ENCODE measurements around the gene USP25.

The USP25 gene

GRCh38 chr21:15742052-15742670 is 12.4 kb downstream of the USP25 start:
- no peaks in the 10 kb centered on the region for H3K27me3 Mint-ChIP-seq (ENCODE audit: low read depth)
- peaks cover 32% of the 10 kb centered on the region for H3K4me1 Mint-ChIP-seq (ENCODE audit: low read depth)
- no peak overlapping the region for H3K27ac Mint-ChIP-seq
- no peaks in the 10 kb centered on the region for H3K9me3 Mint-ChIP-seq
- H3K4me3 Mint-ChIP-seq, result no peak overlapping the region
- peaks cover 14% of the 10 kb centered on the region for H3K36me3 Mint-ChIP-seq (ENCODE audit: low read depth)

GRCh38 chr21:15742694-15743093 is 12.9 kb downstream of the USP25 start:
- Mint-ChIP-seq H3K9me3 (no peaks in the 10 kb centered on the region), H3K4me3 (no peak overlapping the region), H3K27me3 (ENCODE audit: low read depth) (no peaks in the 10 kb centered on the region), H3K4me1 (ENCODE audit: low read depth) (peaks cover 31% of the 10 kb centered on the region), H3K27ac (no peak overlapping the region), H3K36me3 (ENCODE audit: low read depth) (peaks cover 12% of the 10 kb centered on the region)

GRCh38 chr21:15743593-15743992 is 13.8 kb downstream of the USP25 start:
- peaks cover 12% of the 10 kb centered on the region for H3K36me3 Mint-ChIP-seq (ENCODE audit: low read depth)
- H3K27ac Mint-ChIP-seq, result no peak overlapping the region
- H3K9me3 Mint-ChIP-seq, result no peaks in the 10 kb centered on the region

GRCh38 chr21:15744926-15745325 is 15.1 kb downstream of the USP25 start:
- H3K27ac Mint-ChIP-seq, result no peak overlapping the region
- H3K4me1 Mint-ChIP-seq (ENCODE audit: low read depth), result peaks cover 25% of the 10 kb centered on the region
- H3K36me3 Mint-ChIP-seq (ENCODE audit: low read depth), result peaks cover 16% of the 10 kb centered on the region
- no peaks in the 10 kb centered on the region for H3K27me3 Mint-ChIP-seq (ENCODE audit: low read depth)
- no peak overlapping the region for H3K4me3 Mint-ChIP-seq
- no peaks in the 10 kb centered on the region for H3K9me3 Mint-ChIP-seq

More at GRCh38 chr21:15743593-15743992, 13.8 kb downstream of the USP25 start:
- H3K4me3 Mint-ChIP-seq, result no peak overlapping the region
- H3K27me3 Mint-ChIP-seq (ENCODE audit: low read depth), result no peaks in the 10 kb centered on the region
- peaks cover 27% of the 10 kb centered on the region for H3K4me1 Mint-ChIP-seq (ENCODE audit: low read depth)

GRCh38 chr21:15748586-15748985 is 18.8 kb downstream of the USP25 start:
- H3K4me3 Mint-ChIP-seq, result no peak overlapping the region
- peaks cover 20% of the 10 kb centered on the region for H3K4me1 Mint-ChIP-seq (ENCODE audit: low read depth)
- no peaks in the 10 kb centered on the region for H3K9me3 Mint-ChIP-seq
- no peak overlapping the region for H3K27ac Mint-ChIP-seq
- peaks cover 9% of the 10 kb centered on the region for H3K36me3 Mint-ChIP-seq (ENCODE audit: low read depth)
- H3K27me3 Mint-ChIP-seq (ENCODE audit: low read depth), result no peaks in the 10 kb centered on the region

- peaks cover 18% of the 10 kb centered on the region for H3K4me1 Mint-ChIP-seq (ENCODE audit: low read depth)
- H3K27me3 Mint-ChIP-seq (ENCODE audit: low read depth), result no peaks in the 10 kb centered on the region
- no peak overlapping the region for H3K27ac Mint-ChIP-seq
- H3K4me3 Mint-ChIP-seq, result no peak overlapping the region
- H3K9me3 Mint-ChIP-seq, result no peaks in the 10 kb centered on the region
- H3K36me3 Mint-ChIP-seq (ENCODE audit: low read depth), result peaks cover 9% of the 10 kb centered on the region
Observed at GRCh38 chr21:15749082-15749860, 19.5 kb downstream of the USP25 start.

- no peaks in the 10 kb centered on the region for H3K9me3 Mint-ChIP-seq
- peaks cover 18% of the 10 kb centered on the region for H3K4me1 Mint-ChIP-seq (ENCODE audit: low read depth)
- H3K4me3 Mint-ChIP-seq, result no peak overlapping the region
- peaks cover 9% of the 10 kb centered on the region for H3K36me3 Mint-ChIP-seq (ENCODE audit: low read depth)
- no peak overlapping the region for H3K27ac Mint-ChIP-seq
- H3K27me3 Mint-ChIP-seq (ENCODE audit: low read depth), result no peaks in the 10 kb centered on the region
Observed at GRCh38 chr21:15749861-15750159, 20.0 kb downstream of the USP25 start.

- no peaks in the 10 kb centered on the region for H3K9me3 Mint-ChIP-seq
- no peak overlapping the region for H3K27ac Mint-ChIP-seq
- H3K4me3 Mint-ChIP-seq, result no peak overlapping the region
- H3K27me3 Mint-ChIP-seq (ENCODE audit: low read depth), result no peaks in the 10 kb centered on the region
- peaks cover 7% of the 10 kb centered on the region for H3K36me3 Mint-ChIP-seq (ENCODE audit: low read depth)
- H3K4me1 Mint-ChIP-seq (ENCODE audit: low read depth), result peaks cover 19% of the 10 kb centered on the region
Observed at GRCh38 chr21:15751037-15751436, 21.3 kb downstream of the USP25 start.

GRCh38 chr21:15751546-15751945 is 21.8 kb downstream of the USP25 start:
- no peak overlapping the region for H3K4me3 Mint-ChIP-seq
- H3K27me3 Mint-ChIP-seq (ENCODE audit: low read depth), result no peaks in the 10 kb centered on the region
- H3K9me3 Mint-ChIP-seq, result no peaks in the 10 kb centered on the region
- H3K4me1 Mint-ChIP-seq (ENCODE audit: low read depth), result peaks cover 20% of the 10 kb centered on the region
- peaks cover 7% of the 10 kb centered on the region for H3K36me3 Mint-ChIP-seq (ENCODE audit: low read depth)
- no peak overlapping the region for H3K27ac Mint-ChIP-seq

GRCh38 chr21:15752763-15753407 is 23.1 kb downstream of the USP25 start:
- Mint-ChIP-seq H3K4me1 (ENCODE audit: low read depth) (peaks cover 27% of the 10 kb centered on the region), H3K36me3 (ENCODE audit: low read depth) (peaks cover 17% of the 10 kb centered on the region), H3K27me3 (ENCODE audit: low read depth) (no peaks in the 10 kb centered on the region), H3K4me3 (no peak overlapping the region), H3K27ac (no peak overlapping the region), H3K9me3 (peaks cover 10% of the 10 kb centered on the region)

GRCh38 chr21:15753741-15754140 is 24.0 kb downstream of the USP25 start:
- peaks cover 25% of the 10 kb centered on the region for H3K4me1 Mint-ChIP-seq (ENCODE audit: low read depth)
- no peaks in the 10 kb centered on the region for H3K27me3 Mint-ChIP-seq (ENCODE audit: low read depth)
- H3K4me3 Mint-ChIP-seq, result no peak overlapping the region
- H3K36me3 Mint-ChIP-seq (ENCODE audit: low read depth), result peaks cover 20% of the 10 kb centered on the region
- peaks cover 10% of the 10 kb centered on the region for H3K9me3 Mint-ChIP-seq
- H3K27ac Mint-ChIP-seq, result no peak overlapping the region

GRCh38 chr21:15754640-15755039 is 24.9 kb downstream of the USP25 start:
- peaks cover 10% of the 10 kb centered on the region for H3K9me3 Mint-ChIP-seq
- peaks cover 24% of the 10 kb centered on the region for H3K4me1 Mint-ChIP-seq (ENCODE audit: low read depth)
- no peak overlapping the region for H3K4me3 Mint-ChIP-seq
- H3K36me3 Mint-ChIP-seq (ENCODE audit: low read depth), result peaks cover 20% of the 10 kb centered on the region
- H3K27ac Mint-ChIP-seq, result no peak overlapping the region
- H3K27me3 Mint-ChIP-seq (ENCODE audit: low read depth), result no peaks in the 10 kb centered on the region

GRCh38 chr21:15755125-15755524 is 25.3 kb downstream of the USP25 start:
- H3K4me1 Mint-ChIP-seq (ENCODE audit: low read depth), result peaks cover 23% of the 10 kb centered on the region
- no peak overlapping the region for H3K27ac Mint-ChIP-seq
- H3K36me3 Mint-ChIP-seq (ENCODE audit: low read depth), result peaks cover 18% of the 10 kb centered on the region
- H3K27me3 Mint-ChIP-seq (ENCODE audit: low read depth), result no peaks in the 10 kb centered on the region
- no peak overlapping the region for H3K4me3 Mint-ChIP-seq
- peaks cover 10% of the 10 kb centered on the region for H3K9me3 Mint-ChIP-seq

GRCh38 chr21:15759469-15759868 is 29.7 kb downstream of the USP25 start:
- Mint-ChIP-seq H3K27ac (no peak overlapping the region), H3K9me3 (peaks cover 16% of the 10 kb centered on the region), H3K4me1 (ENCODE audit: low read depth) (peaks cover 23% of the 10 kb centered on the region), H3K4me3 (no peak overlapping the region), H3K27me3 (ENCODE audit: low read depth) (no peaks in the 10 kb centered on the region), H3K36me3 (ENCODE audit: low read depth) (peaks cover 29% of the 10 kb centered on the region)

- Mint-ChIP-seq H3K27me3 (ENCODE audit: low read depth) (no peaks in the 10 kb centered on the region), H3K4me3 (no peak overlapping the region), H3K9me3 (peaks cover 16% of the 10 kb centered on the region), H3K4me1 (ENCODE audit: low read depth) (peaks cover 23% of the 10 kb centered on the region), H3K36me3 (ENCODE audit: low read depth) (peaks cover 36% of the 10 kb centered on the region), H3K27ac (no peak overlapping the region)
Observed at GRCh38 chr21:15761507-15762100, 31.8 kb downstream of the USP25 start.
